NOMO-1 treated with dmso at 0.1 percent for 144 hours (cell line): Measurements from ENCODE around the gene S100A13.
A peak's percentile ranks its signal among the peaks of the same experiment; 100 is the strongest.
"Not testable (repeated sequence)": the region's sequence is repeated elsewhere in the genome, so short reads cannot be mapped to it uniquely, and the experiment has no call there.

Source experiments
- DNase-seq: peaks from one replicate; lab custom pipeline; 2025; ENCODE audit not compliant: unreplicated experiment; lab: John Stamatoyannopoulos, UW

The S100A13 gene

GRCh38 chr1:153626904-153627714 lies at the start of gene S100A13:
Gene S100A13, minus strand, starts transcription at chr1:153627505. Its CDS starts 1,033 bp downstream, at chr1:153626472.
- no peak for DNase-seq

DNA sequence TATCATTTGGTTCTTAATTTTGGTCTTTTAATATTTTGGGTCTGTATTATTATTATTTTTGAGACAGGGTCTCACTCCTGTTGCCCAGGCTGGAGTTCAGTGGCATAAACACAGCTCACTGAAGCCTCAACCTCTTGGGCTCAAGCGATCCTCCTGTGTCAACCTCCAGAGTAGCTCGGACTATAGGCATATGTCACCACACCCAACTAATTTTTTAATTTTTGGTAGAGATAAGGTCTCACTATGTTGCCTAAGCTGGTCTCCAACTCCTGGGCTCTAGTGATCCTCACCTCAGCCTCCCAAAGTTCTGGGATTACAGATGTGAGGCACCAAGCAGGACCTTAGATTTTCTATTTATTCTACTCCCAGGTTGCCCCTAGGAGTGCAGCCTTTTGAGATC lies 46.2 kb upstream of the S100A13 start:
- DNase-seq = no peak

- peak; percentile 31 for DNase-seq
These were observed 44.5 kb upstream of the S100A13 start for GRCh38 chr1:153671628-153672353.

GRCh38 chr1:153670859-153671627 lies 43.7 kb upstream of the S100A13 start, which contains the start of gene ILF2:
Gene ILF2, minus strand, starts transcription at chr1:153670993. Its CDS starts 71 bp downstream, at chr1:153670922.
- DNase-seq = peak; percentile 98

GRCh38 chr1:153670257-153670858 lies 43.1 kb upstream of the S100A13 start:
- no peak for DNase-seq

DNA sequence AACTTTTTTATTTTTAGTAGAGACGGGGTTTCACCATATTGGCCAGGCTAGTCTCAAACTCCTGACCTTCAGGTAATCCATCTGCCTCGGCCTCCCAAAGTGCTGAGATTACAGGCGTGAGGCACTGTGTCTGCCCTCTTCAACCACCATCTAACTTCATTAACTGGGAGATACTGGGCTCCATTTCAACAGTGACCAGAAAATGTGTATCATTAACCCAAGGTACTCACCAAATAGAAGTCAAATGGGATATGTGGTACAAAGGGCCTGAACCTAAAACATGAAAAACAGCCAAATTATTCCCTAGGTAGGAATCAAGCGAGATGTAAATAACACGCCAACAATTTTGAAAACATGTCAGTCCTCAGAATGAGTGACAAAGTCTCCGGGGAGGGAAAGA lies 42.3 kb upstream of the S100A13 start:
- DNase-seq = no peak

DNA sequence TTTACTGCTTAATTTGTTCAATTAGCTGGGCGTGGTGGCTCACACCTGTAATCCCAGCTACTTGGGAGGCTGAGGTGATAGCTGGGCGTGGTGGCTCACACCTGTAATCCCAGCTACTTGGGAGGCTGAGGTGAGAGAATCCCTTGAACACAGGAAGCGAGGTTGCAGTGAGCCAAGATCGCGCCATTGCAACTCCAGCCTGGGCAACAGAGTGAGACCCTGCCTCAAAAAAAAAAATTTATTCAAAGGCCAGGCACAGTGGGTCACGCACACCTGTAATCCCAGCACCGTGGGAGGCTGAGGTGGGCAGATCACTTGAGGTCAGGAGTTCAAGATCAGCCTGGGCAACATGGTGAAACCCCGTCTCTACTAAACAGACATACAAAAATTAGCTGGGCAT lies 41.4 kb upstream of the S100A13 start:
- not testable (repeated sequence) for DNase-seq

DNA sequence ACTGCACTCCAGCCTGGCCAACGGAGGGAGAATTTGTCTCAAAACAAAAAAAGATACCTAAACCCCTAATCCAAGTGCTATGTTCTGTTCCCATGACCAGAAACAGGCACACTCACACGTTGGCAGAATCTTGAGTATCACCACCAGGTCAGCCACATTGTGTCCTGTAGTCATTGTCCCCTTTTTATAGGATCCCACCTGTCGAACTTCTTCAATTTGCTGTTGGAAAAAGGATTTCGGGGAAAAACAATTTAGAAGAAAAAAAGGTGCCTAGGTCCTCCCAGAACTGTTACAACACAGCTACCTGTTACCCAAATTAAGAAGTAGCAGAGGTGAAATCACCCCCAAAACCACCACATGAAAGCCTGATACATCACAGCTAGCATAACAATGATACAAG lies 40.1 kb upstream of the S100A13 start:
- DNase-seq = no peak

DNA sequence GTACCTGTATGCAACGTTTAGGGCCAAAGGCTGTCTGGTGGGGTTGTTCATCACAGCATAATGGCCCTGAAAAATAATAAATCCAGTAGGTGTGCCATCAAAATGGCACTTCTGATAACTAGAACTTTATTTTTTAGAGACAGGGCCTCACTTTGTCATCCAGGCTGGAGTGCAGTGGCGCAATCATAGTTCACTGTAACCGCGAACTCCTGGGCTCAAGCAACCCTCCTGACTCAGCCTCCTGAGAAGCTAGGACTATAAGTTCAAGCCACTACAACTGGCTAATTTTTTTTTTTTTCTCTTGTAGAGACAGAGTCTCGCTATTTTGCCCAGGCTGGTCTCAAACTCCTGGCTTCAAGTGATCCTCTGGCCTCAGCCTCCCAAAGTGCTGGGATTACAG lies 35.9 kb upstream of the S100A13 start:
- peak; percentile 9 for DNase-seq

DNA sequence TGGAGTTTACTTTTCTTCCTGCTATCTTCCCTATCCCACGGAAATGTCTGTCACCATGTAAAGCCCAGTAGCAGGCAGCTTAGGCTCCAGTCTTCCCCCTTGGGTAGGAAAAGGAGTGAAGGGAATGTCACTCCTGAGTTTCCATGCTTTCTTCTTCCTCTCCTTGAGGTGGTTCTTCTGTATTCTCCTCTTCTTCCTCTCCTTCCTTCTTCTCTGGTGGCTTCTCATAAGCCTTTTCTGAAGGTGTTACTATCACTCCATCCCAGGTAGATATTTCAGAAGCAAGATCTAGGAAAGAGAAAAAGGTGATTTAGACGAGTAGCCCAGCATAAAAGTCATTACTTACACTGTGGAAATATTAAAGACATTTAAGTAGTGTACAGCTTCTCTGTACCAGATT lies 35.0 kb upstream of the S100A13 start:
- no peak for DNase-seq

GRCh38 chr1:153661111-153661708 lies 33.9 kb upstream of the S100A13 start:
- DNase-seq = no peak

DNA sequence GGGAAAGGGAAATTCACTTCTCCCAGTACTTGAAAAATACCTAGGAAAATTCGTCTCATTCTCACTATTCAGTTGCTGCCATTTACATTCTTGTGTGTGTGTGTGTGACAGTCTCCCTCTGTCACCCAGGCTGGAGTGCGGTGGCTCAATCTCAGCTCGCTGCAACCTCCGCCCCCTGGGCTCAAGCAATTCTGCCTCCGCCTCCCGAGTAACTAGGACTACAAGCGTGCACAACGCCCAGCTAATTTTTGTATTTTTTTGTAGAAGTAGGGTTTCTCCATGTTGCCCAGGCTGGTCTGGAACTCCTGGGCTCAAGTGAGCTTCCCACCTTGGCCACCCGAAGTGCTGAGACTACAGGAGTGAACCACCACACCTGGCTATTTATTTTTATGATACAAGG lies 32.4 kb upstream of the S100A13 start:
- no peak for DNase-seq

DNA sequence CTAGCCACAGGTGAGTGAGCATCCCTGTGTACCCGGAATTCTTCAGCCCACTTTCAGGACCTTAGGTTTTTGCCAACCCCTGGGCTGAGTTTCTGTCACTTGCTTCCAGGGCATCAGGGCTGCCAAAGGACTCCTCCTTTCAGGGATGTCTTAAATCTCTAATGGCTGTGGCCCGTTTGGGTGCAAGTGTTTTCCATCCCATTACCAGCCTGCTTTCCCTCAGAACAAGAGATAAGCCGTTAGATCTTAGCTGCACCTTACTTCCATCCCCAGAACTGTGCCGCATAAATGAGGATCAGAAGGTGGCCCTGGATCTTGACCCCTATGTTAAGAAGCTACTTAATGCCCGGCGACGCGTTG lies 31.9 kb upstream of the S100A13 start:
- DNase-seq = no peak

DNA sequence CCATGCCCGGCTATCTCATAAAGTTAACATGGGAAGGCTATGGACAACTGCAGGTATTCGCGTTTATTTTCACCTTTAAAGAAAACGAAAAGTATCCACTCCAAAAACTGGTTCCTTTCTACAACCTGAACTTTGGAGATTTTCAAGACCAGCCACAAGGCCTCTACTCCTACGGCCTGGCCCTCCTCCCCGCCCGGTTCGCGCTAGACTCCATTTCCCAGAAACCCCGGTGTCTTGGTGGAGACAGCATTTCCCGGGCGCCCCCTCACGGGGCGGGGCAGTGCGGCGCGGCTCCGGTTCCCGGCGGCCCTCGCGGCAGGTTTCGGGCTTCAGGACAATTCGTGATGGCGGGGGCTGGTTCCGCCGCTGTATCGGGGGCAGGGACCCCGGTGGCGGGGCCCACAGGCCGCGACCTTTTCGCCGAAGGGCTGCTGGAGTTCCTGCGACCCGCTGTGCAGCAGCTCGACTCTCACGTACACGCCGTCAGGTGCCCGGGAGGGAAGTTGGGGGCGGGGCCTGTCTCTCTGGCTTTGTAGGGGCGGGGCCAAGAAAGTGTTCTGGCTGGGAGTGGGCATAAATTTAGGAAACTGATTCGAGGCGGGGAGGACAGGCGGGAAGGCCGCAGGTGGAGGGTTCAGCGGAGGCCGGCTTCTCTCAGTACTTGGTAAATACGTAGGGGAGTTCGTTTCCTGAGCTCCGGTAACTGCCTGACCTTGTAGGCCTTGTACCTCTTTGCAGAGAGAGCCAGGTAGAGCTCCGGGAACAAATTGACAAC lies 31.3 kb upstream of the S100A13 start, which contains the start of gene SNAPIN:
Gene SNAPIN (plus strand): TSS at position 304 of the 775 bp plus-strand sequence. CDS start 41 bp downstream, at position 345.
- peak; percentile 91 for DNase-seq

DNA sequence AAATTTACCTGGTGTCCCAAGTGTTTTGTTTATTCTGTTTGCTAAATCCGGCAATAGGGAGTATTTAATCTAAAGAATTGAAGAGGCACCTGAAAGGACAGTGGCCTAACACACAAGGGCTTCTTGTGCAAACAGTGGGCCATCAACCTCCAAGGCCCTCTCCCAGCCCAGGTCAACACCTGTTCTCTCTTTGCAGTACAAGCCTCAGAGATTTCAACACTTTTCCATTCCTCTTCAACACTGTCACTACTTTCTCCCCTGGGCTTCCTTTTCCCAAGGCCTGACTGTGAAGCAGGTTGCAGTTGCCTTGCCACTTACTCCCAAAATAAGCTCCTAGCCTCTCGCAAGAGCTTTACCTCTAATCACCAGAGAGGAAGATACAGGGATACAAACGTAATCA lies 28.0 kb upstream of the S100A13 start:
- no peak for DNase-seq

DNA sequence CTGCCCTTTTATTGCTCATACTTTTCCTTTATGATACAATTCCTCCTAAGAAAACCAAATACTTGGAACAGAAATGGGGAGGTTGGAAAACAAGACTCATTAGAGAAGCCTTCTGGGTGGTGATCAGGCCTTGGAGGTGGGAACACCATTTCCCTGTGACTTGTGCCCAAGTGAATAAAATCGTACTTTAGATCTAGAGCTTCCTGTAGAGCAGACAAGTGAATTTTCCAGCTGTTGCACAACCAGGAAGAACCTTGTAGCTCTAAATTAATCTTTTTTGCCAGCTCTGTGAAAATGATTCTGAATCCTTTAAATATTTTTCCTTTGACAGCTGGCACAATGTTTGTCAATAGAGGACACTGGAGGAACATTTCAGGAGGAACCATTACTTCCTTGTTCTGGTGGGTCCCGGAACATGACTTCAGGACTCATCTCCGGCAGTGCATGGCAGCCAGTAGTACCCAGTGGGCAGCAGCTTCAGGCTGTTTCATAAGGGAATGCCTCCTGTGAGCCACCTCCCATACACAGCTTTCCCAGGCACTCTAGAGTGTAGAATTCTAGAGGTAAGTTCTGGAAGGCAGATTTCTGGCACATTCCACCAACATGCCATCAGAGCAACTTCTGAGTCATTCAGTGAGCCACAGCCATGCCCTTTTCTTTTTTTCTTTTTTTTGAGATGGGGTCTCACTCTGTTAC lies 25.6 kb upstream of the S100A13 start:
- no peak for DNase-seq

- DNase-seq = no peak
These were observed 24.5 kb upstream of the S100A13 start for GRCh38 chr1:153651771-153652170.

DNA sequence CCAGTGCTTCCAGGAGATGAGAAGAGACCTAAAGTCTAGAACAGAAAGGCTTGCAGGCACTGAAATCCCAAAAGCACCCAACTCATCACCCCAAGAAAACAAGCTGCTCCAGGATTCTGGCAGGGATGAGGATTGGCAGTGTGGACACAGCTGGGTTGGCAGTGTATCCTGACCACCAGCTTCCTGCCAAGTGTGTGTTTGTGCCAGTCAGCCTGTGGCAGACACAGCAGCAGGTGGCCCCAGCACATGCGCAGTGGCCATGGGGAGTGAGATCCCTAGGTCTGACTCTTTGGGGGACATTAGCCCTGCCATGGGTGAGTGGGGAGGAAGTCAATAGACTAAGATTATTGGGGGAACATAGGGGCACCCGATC lies 22.5 kb upstream of the S100A13 start:
- no peak for DNase-seq

- DNase-seq = no peak
These were observed 22.0 kb upstream of the S100A13 start for GRCh38 chr1:153649137-153649862.
